ENCODE data around the gene SH2D1A.
"Not testable (repeated sequence)": the region's sequence is repeated elsewhere in the genome, so short reads cannot be mapped to it uniquely, and the experiment has no call there.

GRCh38 chrX:124408380-124408779, 62.0 kb downstream of the SH2D1A start:
- not testable (repeated sequence) for TF ChIP-seq CTCF (IDR thresholded peaks at IDR 0.05 in 8 of 11, conservative IDR thresholded peaks at IDR 0.05 in 3 of 11); POLR2AphosphoS5 (IDR thresholded peaks at IDR 0.05); POLR2A (IDR thresholded peaks at IDR 0.05)

All from spleen (tissue), 7 donors.